ENCODE data around the gene ANO1.

Gene ANO1

DNA sequence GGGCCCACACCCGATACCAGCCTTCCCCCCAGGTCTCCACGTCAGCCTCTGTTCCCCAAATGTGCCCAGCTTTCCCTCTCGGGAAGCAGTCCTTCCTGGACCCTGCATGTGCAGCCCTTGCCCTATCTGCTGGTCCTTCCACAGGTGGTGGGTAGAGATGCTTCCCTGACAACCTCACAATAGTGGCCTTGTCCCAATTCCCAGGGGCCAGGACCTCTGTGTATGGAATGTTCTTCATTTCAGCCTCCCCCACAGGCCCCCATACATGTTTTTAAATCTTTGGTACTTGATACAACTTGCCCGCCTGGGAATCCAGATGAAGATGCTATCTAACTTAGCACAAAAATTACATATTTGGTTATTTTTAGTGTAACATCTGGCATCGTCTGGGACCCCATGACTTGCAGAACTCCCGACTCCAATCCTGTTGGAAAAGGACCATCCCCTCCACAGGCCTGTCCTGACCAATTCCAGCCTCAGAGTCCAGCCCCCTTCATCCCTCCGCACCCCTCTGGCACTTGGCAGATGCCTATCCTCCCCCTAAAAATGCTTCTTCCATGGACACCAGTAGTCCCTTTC, 39.5 kb downstream of the ANO1 start:
- DNase-seq: no peak

DNA sequence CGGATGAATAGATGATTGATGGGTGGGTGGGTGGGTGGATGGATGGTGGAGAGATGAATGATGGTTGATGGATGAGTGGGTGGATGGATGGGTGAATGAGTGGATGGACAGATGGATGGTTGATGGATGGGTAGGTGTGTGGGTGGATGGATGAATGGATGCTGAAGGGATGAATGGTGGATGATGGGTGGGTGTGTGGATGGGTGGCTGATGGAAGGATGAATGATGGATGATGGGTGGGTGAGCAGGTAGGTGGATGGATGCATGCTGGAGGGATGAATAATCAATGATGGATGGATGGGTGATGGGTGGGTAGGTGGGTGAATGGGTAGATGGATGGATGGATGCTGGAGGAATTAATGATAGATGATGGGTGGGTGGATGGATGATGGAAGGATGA, 40.5 kb downstream of the ANO1 start:
- no peak for DNase-seq

DNA sequence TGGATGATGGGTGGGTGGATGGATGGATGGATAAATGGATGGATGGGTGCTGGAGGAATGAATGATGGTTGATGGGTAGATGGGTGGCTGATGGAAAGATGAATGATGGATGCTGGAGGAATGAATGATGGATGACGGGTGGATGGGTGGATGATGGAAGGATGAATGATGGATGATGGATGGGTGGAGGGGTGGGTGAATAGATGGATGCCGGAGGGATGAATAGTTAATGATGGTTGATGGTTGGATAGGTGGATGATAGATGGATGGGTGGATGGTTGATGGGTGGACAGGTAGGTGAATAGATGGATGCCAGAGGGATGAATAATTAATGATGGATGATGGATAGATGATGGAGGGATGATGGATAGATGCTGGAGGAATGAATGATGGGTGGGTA, 41.4 kb downstream of the ANO1 start:
- no peak for DNase-seq

DNA sequence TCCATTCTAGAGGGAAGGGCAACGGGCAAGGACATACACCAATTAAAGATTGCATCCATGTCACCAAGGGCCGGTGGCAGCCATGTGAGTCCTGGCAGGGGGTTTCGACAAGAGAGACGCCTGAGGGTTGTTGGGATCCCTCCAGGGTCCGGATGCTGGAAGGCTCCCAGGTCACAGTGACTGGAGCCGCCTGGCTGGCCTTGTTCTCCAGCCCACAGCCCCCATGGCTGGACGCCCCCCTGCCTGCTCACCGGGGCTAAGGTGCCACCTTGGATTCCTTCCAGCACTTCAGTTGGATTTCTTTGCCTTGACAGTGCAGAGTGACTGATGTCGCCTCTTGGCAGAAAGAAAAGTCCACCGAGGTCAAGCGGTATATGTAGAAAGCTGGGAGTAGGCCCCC, 42.6 kb downstream of the ANO1 start:
- DNase-seq: no peak

DNA sequence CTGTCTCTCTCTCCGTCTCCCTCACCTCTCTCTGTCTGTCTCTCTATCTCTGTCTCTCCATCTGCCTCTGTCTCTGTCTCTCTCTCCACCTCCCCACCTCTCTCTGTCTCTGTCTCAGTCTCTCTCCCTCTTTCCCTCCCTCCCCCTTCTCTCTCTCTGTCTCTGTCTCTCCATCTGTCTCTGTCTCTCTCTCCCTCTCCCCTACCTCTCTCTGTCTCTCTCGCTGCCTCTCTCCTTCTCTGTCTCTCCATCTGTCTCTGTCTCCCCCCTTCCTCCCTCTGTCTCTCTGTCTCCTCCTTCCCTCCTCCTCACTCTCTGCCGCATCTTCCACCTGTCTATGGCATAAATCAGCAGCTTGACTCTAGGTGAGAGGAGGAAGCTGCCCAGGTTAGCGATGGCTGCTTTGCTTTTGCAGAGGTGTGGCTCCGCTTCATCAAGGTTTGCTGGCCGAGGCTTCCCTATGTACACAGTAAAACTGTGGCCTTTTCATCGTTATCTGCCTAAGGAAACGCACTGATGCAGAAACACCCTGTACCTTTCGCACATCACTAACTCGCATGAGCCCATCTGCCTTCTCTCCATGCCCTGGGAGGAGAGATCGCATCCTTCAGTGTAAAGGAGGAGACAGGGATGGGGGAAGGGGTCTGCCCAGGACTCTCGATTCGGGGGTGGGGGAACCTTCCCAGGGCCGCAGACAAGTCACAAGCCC, 44.5 kb downstream of the ANO1 start:
- no peak for DNase-seq

DNA sequence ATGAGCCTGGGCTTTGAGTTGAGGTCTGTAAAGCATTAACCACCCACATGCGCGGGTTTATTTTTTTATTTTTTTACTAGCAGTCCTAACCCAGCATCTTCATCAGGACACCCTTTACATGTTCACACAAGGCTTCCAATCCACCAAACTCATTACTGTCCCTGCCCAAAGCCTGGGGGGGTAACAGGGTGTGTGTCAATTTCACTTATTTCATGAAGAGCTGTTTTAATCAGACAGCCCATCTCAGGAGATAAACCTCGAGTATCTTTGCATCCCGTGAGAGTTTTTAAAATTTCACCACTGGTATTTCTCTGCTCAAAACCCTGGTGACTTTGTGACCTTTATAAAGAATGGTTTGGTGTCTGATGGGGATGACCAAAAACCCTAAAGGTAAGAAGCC, 45.6 kb downstream of the ANO1 start:
- DNase-seq: no peak

DNA sequence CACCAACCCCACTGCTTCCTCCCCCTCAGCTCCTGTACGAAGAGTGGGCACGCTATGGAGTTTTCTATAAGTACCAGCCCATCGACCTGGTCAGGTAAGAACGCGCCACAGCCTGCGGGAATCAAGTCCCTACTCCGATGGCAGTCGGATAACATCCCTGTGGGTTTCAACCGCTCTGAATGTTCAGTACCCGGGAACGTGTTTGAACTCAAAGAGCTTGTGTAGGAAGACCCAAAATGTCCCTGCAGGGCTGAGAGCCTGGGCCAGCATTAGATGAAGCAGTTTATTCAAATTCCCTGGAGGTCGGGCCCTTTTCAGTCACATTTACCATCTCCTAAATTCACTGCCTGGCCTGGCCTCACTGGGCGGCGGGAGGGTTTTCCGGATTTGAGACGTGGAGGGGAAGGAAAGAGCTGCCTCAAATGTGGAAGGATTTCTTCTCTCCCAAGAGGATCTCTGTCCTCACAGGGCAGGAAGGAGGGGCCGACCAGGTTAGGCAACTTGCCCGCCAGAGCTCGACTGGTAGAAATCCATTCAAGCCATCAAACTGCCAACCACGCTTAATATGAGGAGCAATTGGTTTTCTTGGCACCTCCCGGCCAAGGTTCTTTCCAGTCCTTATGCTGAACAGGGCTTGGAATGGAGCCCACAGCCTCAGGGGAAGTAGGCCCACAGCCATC, 46.3 kb downstream of the ANO1 start:
- no peak for DNase-seq

DNA sequence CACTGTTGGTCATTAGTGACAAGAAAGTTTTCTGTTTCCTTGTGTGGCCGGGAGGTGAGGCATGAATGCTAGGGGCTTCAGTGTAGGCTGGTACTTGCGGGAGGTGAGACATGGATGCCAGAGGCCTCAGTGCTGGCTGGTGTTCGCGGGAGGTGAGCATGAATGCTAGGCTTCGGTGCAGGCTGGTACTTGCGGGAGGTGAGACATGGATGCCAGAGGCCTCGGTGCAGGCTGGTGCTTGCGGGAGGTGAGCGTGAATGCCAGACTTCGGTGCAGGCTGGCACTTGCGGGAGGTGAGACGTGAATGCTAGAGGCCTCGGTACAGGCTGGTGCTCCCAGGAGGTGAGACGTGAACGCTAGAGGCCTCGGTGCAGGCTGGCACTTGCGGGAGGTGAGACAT, 48.4 kb downstream of the ANO1 start:
- no peak for DNase-seq

DNA sequence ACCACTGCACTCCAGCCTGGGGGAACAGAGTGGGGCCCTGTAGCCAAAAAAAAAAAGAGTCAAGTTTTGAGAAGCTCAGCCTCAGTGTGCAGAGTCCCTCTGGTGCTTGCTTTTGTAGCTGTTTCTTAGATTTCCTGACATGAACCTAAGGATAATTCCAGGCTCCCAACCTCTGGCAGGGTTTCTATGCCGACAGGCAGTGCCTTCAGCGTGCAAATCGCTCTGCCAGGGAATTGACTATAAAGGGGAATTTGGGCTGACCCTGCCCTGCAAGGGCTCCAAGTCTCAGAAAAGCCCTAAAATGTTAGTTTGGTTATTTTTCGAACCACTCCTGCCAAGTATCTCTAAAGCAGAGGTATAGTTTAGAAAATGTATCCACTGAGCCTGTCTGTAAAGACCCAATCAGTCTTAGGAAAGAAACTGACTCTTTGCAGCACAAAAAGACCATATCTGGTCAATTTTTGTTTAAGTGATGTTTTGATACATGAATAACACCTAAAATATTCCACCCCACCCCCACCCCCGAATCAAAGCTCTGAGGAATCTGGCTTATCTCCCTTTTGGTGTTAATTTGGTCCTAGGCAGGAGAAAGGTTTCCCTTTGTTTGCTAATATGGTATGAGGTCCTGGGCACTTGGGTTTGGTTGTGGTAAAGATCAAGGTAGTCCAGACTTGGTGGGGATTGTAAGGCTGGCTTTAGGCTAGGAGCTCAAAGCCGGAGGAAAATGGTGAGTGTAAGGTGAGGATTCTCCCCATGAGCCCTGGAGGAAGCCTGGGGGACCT, 49.7 kb downstream of the ANO1 start:
- no peak for DNase-seq

DNA sequence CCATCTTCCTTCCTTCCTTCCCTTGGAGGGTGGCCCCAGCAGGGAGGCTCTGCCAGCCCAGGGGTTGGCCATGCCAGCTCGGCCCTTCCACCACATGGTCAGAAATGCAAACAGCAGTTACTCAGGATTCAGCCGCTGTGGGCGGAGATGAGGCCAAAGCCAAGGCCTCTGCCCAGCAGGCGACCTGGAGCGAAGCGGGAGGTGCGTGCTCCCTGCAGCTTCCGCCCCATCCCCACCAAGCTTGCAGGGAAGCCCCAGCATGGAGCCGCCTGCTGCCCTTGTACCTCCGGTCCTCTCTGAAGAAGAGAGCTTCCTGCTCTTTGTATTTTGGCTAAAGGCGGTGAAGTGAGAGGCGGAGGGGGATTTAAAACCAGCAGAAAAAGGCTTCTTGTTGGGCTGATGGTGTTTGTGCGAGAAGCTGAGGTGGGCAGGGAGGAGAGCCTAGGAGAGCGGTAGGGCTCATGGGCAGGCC, 50.4 kb downstream of the ANO1 start:
- no peak for DNase-seq

DNA sequence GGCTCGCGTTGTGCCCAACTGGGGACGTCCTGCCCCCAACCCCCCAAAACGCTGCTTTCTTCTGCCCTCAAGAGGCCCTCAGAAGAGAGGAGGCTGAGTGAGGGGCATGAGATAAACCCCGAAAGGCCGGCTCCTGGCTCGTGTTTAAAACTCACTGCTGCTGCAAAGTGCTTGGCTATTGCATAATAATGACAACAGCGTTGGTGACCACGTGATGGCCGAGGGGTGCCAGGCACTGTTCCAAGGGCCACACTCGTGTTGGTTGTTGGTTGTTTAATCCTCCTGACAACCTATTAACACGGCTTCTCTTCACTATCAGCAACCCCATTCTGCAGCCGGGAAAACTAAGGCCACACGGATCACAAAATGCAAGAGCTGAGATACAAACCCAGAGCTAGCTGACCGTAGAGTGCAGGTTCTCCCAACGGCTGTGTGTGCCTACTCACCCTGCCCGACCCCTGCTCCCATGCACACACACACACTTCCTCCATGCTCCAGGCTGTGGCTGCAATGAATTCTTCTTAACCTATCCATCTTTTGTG, 51.0 kb downstream of the ANO1 start:
- DNase-seq: no peak

DNA sequence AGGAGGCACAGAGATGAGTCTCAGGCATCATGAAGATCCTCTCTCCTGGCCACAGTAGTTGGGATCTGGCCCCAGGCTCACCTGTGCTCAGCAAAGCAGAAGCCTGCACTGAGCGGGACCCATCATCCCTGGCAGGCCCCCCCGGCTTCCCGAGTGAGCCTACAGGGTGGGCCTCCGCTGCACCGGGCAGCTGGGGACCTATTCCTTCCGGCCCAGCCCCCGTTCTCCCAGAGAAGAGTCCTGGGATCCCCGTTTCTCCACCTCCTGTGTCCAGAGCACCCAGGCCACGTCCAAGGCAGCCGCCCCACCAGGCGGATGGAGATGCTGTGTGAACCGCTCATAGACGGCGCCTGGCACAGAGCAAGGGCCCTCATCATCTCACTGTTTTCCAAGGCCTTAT, 52.5 kb downstream of the ANO1 start:
- no peak for DNase-seq

DNA sequence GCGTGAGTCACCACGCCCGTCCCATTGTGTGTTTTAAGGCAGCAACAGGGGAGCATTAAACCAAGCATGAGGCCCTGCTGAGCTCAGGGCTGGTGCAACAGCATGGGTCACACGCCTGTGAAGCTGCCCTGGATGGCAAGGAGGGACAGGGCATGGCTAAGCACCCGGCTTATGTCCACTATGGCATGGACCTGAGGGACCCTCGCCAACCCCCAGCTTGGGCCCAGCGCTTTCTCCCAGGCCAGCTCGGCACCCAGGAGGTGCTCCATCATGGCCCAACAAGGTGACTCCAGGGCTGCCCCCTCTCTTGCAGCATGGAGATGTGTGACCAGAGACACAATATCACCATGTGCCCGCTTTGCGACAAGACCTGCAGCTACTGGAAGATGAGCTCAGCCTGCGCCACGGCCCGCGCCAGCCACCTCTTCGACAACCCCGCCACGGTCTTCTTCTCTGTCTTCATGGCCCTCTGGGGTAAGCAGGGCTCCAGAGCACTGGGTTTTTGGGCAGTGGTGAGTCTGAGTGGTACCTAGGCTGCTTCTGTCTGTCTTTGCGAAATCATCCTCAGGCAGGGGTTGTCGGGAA, 53.6 kb downstream of the ANO1 start:
- DNase-seq: no peak

DNA sequence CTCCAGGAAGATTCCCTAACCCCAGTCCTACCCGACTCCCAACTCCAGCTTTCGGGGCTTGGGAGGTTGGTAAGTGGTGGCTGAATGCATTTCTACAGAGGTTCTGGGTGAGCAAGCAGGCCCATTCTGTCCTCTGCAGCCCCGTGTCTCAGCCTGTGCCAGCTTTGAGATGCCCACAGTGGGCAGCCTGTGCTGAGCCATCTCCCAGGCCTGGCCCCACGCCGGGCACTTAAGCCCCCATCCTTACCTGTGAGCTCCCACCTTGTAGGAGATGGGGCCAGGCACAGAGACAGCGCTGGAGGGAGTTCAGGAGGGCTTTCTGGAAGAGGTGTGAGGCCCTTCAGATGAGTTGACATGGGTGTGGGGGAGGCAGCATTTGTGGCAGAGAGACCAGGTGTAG, 54.5 kb downstream of the ANO1 start:
- no peak for DNase-seq

DNA sequence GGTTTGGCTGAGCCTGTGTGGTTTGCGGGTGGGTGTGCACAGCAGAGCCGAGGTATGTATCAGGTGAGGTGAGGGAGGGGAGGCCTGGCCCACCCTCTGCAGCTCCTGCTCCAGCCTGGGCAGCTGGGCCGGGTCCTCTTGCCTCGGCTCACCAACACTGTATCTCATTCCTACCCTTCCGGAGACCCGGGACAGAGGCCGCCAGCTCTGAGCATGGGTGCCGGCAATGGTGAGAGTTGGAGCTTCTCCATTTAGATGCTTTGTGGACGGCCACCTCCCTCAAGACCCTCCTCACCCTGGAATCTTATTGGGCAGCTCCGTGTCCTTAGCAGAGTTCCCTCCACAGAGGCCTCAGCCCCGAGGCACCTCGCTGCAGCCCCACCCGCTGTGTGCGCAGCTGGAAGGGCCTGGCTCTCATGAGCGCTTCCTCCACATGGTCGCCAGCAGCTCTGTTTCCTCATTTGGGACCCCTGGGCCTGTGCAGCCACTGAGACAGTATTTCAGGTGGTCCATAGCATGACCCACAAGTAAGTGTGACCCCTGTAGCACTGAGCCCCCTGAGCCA, 55.7 kb downstream of the ANO1 start:
- DNase-seq: no peak

DNA sequence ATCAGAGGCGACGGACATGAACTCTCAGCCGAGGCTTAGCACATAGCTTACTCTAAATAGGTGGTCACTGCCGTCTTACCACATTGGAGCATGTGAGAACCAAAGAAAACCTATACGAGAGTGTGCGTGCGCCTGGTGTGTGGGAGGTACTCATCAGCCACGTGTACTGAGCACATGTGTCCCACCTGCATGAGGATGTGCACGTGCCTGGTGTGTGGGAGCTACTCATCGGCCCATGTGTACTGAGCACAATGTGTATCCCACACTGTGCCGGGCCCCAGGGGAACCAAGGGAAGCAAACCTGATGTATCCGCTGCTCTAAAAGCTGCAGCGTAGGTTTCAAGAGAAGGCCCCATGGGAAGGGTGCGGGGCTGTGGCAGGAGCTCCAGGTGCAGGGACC, 56.4 kb downstream of the ANO1 start:
- no peak for DNase-seq

DNA sequence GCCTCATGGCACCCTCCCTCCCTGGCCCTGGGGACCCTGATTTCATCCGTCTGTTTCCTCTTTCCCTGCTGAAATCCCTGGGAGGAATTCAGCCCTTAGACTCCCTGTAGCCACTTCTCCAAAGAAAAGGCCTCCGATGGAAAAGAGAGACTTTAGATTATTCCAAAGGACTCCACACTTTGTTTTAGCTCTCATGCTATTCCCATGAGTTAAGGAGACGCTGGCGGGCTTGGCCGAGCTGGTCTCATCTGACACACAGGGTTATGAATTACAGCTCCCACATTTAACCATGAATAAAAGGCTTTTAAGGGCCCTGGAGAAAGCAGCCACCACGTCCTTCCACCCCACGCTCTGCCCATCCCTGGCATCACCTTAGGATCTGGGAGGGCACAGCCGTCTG, 57.0 kb downstream of the ANO1 start:
- DNase-seq: no peak

DNA sequence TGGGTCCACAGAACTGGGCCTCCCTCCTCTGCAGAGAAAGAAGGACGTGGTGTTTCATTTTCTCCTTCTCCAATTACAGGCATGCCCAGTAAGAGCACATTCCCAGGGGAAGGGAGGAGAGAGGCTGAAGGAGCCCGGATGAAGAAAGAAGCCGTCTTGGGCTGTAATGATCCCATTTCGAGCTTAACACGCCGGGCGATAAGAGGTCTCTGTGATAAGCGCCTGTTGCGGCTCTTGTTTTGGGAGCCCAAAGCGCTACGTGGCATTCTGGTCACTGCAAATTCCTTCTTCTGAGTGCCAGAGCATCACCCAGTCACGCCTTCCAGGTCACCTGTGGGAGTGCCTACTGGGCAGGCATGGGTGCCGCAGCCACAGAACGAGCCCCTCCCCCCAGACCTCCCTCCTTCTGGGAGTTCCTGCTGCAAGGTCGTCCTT, 57.5 kb downstream of the ANO1 start:
- DNase-seq: no peak

DNA sequence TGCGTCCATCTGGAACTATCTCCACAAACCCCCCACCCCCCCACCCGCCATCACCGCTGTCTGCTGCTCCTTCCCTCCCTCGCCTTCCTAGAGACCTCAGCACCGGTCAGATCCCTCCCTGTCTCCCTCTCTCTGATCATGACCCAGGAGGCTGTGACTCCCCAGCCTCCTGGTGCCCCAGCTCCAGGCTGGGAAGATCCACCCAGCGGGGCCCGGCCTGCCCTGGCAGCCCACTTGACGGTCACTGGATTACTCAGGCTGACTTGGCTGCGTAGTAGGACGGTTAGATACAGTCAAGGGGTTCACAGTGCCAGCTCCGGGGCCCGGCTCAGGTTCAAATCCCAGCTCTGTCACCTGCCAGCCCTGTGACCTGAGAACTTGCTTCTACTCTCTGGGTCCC, 59.3 kb downstream of the ANO1 start:
- DNase-seq: no peak

DNA sequence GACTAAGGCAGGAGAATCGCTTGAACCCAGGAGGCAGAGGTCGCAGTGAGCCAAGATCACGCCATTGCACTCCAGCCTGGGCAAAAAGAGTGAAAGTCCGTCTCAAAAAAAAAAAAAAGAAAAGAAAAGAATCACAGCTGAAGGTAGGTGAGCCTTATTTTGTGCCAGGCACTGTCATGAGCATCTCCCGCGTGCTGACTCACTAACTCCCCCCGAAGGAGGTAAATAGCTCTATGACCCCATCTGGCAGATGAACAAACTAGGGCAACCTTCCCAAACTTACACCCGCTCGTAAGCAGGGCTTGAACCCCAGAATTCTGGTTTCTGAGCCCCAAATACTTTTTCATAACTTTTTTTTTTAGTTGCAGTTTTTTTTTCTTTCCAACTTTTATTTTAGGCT, 60.3 kb downstream of the ANO1 start:
- no peak for DNase-seq

DNA sequence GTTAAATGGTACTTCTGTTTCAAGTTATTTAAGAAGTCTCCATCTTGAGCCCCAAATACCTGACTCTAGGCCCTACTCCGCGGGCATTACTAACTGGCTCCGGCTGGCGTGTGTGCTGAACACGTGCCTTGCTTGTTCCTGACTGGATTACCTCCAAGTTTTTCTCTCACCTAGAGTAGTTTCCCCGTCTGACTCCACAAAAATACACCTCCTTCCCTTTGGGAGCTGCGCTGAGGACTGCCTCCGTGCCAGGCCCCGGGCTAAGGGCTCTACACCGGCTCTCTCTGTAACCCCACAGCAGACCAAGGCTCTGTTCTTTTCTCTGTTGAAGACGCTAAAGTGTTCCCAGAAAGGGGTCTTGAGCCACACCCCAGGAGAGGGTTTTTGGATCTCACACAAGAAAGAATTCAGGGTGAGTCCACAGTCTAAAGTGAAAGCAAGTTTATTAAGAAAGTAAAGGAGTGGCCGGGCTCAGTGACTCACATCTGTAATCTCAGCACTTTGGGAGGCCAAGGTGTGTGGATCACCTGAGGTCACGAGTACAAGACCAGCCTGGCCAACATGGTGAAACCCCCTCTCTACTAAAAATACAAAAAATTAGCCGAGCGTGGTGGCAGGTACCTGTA, 61.8 kb downstream of the ANO1 start:
- DNase-seq: no peak
